ENCODE measurements around the gene LHFPL2.

The LHFPL2 gene

DNA sequence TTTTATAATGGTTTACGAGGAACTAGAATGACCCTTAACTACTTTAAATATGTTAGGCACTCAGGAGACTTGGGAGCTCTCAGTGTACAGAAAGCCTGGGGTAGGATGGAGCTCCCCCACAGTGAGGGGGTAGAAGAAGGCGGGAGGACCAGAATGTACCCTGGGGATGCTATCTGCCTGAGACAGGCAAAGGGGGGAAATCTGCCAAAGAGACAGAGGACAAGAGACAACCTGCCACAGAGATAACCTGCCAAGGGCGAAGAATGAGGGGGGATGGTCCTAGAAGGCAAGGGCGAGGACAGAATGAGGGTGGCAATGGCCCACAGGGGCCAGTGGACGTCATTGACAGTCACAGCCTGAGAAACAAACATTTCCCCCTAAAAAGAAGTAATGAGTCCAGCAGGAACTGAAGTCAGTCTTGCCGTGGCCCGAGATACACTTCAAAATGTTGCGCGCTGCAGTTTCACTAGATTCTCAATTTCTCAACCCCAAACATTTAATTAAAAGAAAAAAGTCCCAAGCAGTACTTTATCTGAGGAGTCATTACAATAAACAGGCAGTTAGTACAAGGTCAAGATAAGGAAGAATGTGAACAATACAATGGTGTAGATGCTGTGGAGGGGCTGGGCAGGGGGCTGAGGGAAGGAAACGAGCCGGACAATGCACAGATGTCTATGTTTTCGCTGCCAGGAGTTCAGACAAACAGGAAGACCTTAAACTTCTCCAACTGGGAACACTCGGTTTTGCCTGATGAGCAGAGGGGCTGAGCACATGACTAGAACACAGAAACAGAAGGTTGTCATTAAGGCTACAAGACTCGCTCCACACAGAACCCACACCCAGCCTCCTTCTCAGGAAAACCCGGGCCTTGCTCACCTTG lies 125.0 kb downstream of the LHFPL2 start:
- no peak for TF ChIP-seq GATA3 (IDR thresholded peaks at IDR 0.05; ENCODE audit: low read depth, low read length)
- no peak for TF ChIP-seq GATA2 (IDR thresholded peaks at IDR 0.05; ENCODE audit: low read depth, low read length)

GRCh38 chr5:78522476-78523260 lies 125.9 kb downstream of the LHFPL2 start:
- TF ChIP-seq GATA2 (IDR thresholded peaks at IDR 0.05; ENCODE audit: low read depth, low read length) = no peak
- TF ChIP-seq GATA3 (IDR thresholded peaks at IDR 0.05; ENCODE audit: low read depth, low read length) = no peak

DNA sequence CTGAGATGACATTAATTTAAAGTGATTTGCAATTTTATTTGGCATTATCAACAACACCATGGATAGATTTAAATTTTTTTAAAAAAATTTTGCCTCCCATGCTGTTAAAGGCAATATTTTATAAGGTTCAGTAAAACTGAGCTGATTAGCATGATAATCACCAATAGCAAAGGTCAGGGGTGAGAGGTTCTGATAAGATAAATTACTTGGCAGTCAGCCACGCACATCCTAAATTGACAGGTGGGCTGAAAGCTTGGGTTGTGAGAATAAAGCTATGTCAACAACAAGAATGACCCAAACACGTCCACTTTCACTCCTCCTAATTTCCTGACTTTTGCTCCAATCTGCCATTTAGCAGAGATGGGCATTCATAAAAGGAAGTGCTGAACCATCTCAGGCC lies 127.1 kb downstream of the LHFPL2 start:
- TF ChIP-seq GATA3 (IDR thresholded peaks at IDR 0.05; ENCODE audit: low read depth, low read length) = no peak
- TF ChIP-seq GATA2 (IDR thresholded peaks at IDR 0.05; ENCODE audit: low read depth, low read length) = no peak

GRCh38 chr5:78519198-78519941 lies 129.2 kb downstream of the LHFPL2 start:
- no peak for TF ChIP-seq GATA3 (IDR thresholded peaks at IDR 0.05; ENCODE audit: low read depth, low read length)
- TF ChIP-seq GATA2 (IDR thresholded peaks at IDR 0.05; ENCODE audit: low read depth, low read length) = no peak

- TF ChIP-seq GATA3 (IDR thresholded peaks at IDR 0.05; ENCODE audit: low read depth, low read length) = no peak
These were observed 130.0 kb downstream of the LHFPL2 start for GRCh38 chr5:78518365-78519197.

- TF ChIP-seq GATA3 (IDR thresholded peaks at IDR 0.05; ENCODE audit: low read depth, low read length) (no peak), GATA2 (IDR thresholded peaks at IDR 0.05; ENCODE audit: low read depth, low read length) (no peak)
These were observed 132.9 kb downstream of the LHFPL2 start for GRCh38 chr5:78515670-78516069.

- TF ChIP-seq GATA2 (IDR thresholded peaks at IDR 0.05; ENCODE audit: low read depth, low read length) = no peak
- no peak for TF ChIP-seq GATA3 (IDR thresholded peaks at IDR 0.05; ENCODE audit: low read depth, low read length)
These were observed 133.9 kb downstream of the LHFPL2 start for GRCh38 chr5:78514427-78515330.

DNA sequence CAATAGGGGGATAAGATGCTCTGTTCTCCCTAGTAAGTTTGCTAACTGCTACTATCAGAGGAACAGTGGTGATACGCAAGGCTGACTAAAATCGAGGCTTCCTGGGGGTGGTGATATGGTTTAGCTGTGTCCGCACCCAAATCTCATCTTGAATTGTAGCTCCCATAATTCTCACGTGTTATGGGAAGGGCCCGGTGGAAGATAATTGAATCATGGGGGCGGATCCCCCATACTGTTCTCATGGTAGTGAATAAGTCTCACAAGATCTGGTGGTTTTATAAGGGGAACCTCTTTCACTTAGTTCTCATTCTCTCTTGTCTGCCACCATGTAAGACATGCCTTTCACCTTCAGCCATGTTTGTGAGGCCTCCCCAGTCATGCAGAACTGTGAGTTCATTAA lies 135.1 kb downstream of the LHFPL2 start:
- TF ChIP-seq GATA3 (IDR thresholded peaks at IDR 0.05; ENCODE audit: low read depth, low read length) (no peak), GATA2 (IDR thresholded peaks at IDR 0.05; ENCODE audit: low read depth, low read length) (no peak)

DNA sequence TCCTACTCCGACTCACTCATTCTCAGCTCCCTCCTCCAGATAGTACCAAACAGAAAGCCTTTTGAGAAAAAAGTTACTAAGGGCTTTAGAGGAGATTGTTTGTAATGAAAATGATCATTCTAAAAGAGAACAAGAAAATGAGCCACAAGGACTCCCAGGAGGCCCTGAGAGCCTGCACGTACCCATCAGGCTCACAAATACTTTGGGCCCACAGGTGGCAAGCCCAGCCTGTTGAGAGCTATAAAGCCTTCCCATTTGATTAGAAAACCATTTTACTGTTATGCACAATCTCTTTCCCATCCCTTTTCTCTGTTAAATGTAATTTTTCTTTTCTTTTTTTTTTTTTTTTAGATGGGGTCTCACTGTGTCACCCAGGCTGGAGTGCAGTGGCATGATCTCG lies 136.1 kb downstream of the LHFPL2 start:
- TF ChIP-seq GATA3 (IDR thresholded peaks at IDR 0.05; ENCODE audit: low read depth, low read length) (no peak), GATA2 (IDR thresholded peaks at IDR 0.05; ENCODE audit: low read depth, low read length) (no peak)

GRCh38 chr5:78511121-78511906 lies 137.3 kb downstream of the LHFPL2 start:
- TF ChIP-seq GATA2 (IDR thresholded peaks at IDR 0.05; ENCODE audit: low read depth, low read length) (no peak), GATA3 (IDR thresholded peaks at IDR 0.05; ENCODE audit: low read depth, low read length) (no peak)

DNA sequence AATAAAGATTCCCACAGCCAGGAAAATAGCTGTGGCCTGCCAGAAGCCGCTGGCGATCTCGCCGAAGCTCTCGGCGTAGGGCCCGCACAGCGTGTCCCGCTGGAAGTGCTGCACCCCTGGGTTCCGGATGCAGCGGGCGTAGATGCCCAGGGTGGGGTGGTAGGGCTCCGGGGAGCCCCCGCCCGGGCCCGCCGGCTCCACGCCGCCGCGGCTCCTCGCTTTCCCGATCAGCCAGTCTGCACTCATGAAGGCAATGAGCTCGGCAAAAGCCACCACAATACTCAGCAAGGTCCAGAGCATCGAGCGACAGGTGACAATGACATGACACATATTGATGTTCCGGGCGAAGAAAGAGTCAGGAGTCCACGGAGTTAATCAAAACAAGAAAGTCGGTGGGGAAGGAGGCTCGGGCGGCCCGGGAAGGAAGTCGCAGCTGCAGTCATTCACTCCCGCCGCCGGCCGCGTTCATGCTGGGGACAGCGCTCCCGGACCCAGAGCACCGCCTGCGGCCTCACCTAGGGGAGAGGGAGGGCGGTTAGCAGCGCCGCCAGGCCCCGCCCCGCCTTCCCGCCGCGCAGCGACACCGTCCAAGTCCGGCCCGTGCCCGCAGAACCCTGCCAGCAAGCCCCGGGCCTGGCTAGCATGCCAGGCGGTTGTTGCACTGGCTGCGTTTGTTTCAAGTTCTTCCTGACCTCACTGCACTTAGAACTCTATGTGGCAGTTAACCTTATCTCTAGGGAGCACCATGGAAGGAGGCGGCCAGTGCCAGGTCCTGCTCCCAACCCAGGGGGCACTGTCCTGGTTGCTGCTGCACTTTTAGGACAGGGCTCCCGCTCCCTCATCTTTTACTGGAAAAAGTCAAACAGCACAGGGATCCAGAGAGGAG lies 138.4 kb downstream of the LHFPL2 start:
- TF ChIP-seq GATA3 (IDR thresholded peaks at IDR 0.05; ENCODE audit: low read depth, low read length) (no peak), GATA2 (IDR thresholded peaks at IDR 0.05; ENCODE audit: low read depth, low read length) (no peak)

All from SH-SY5Y (cell line).